PC-9 (cell line): ENCODE results near the gene ZNF18.
"Not testable (repeated sequence)": the region's sequence is repeated elsewhere in the genome, so short reads cannot be mapped to it uniquely, and the experiment has no call there.

Source experiments
- CTCF ChIP-seq: fragments of 200-600 bp; sonication (generic); conservative IDR thresholded peaks from 2 replicates; pipeline ENCODE4 v1.6.1; 2017; ENCODE audit warnings: mixed run types, antibody characterized with exemption, mild to moderate bottlenecking, moderate library complexity
- EZH2 ChIP-seq: fragments of 200-600 bp; sonication (generic); IDR thresholded peaks from 2 replicates; pipeline ENCODE4 v1.8.0; 2017; ENCODE audit warnings: antibody characterized with exemption, low read depth

GRCh38 chr17:11943086-11943485 lies 54.2 kb downstream of the ZNF18 start:
- TF ChIP-seq CTCF, EZH2: not testable (repeated sequence)
